ENCODE results near the gene SLC36A3. TPM values are rescaled to one million over a fixed set of nuclear protein-coding genes. Genes with fewer than 3 reads are reported as not detected.

Gene SLC36A3
- total and polyA plus RNA-seq, 2 of the 4 experiments (the other 2 are of a cell fraction), result not detected

- in situ Hi-C loops (cut with MboI; ENCODE audit: low sequenced_read_pairs), result no loop called here
- H3K27me3 ChIP-seq (ENCODE audit: control insufficient read depth, insufficient read depth, low read length), result peaks cover 10% of the 10 kb centered on the region
- no peak for TF ChIP-seq RAD21 (IDR thresholded peaks at IDR 0.05; ENCODE audit: low read length)
- TF ChIP-seq CTCF (conservative IDR thresholded peaks at IDR 0.05; ENCODE audit: low read depth, low read length), result no peak
- TF ChIP-seq SMC3 (IDR thresholded peaks at IDR 0.05; ENCODE audit: low read depth, low read length), result no peak
- no peak for TF ChIP-seq CHD1 (IDR thresholded peaks at IDR 0.05; ENCODE audit: low read depth, low read length)
- TF ChIP-seq MXI1 (IDR thresholded peaks at IDR 0.05; ENCODE audit: borderline replicate concordance, low read depth, low read length), result peak; percentile 42; the same call in 1 of the 2 replicates
- 0 out of 2 replicates have a peak, but pooled peaks have one; percentile 30 for TF ChIP-seq POLR2A (IDR thresholded peaks at IDR 0.05; ENCODE audit: low read depth, low read length)
- TF ChIP-seq BHLHE40 (IDR thresholded peaks at IDR 0.05; ENCODE audit: low read depth, low read length), result no peak
- TF ChIP-seq FOS (IDR thresholded peaks at IDR 0.05; ENCODE audit: low read depth, low read length), result no peak
- no peak for TF ChIP-seq ELK1 (IDR thresholded peaks at IDR 0.05; ENCODE audit: borderline replicate concordance, low read depth, low read length)
- TF ChIP-seq RFX5 (IDR thresholded peaks at IDR 0.05; ENCODE audit: low read depth, low read length), result no peak
- TF ChIP-seq CEBPB (IDR thresholded peaks at IDR 0.05; ENCODE audit: low read depth, low read length), result peak; percentile 92
- TF ChIP-seq USF2 (IDR thresholded peaks at IDR 0.05; ENCODE audit: low read depth, low read length), result peak; percentile 70
- peak; percentile 80; the same call in 1 of the 2 replicates for TF ChIP-seq MAZ (IDR thresholded peaks at IDR 0.05; ENCODE audit: borderline replicate concordance, low read depth, low read length)
Measured at GRCh38 chr5:151252762-151253604, 50.6 kb downstream of the SLC36A3 start, which contains the start of gene GM2A. Gene GM2A (plus strand): TSS chr5:151253185. CDS start chr5:151253217, 32 bp downstream.

More at GRCh38 chr5:151252762-151253604, 50.6 kb downstream of the SLC36A3 start, which contains the start of gene GM2A:
- no peak within 1 kb of the TSS for H2AK5ac ChIP-seq (ENCODE audit: low read depth, low read length)
- peak within 1 kb of the TSS; percentile 31 for H3K27ac ChIP-seq (ENCODE audit: insufficient read depth, low read length)
- no peak within 1 kb of the TSS for H2BK20ac ChIP-seq (ENCODE audit: low read depth, low read length)
- H3K23ac ChIP-seq (ENCODE audit: low read depth, low read length), result peak within 1 kb of the TSS; percentile 59; the same call in 1 of the 2 replicates
- peak within 1 kb of the TSS; percentile 94 for H2AFZ ChIP-seq (replicated peaks; ENCODE audit: low read length, poor library complexity)
- H3K4ac ChIP-seq (ENCODE audit: low read depth, low read length), result 0 out of 2 replicates have a peak within 1 kb of the TSS, but pooled peaks have one; percentile 11
- H2BK120ac ChIP-seq (ENCODE audit: low read depth, low read length), result no peak within 1 kb of the TSS
- H3K9ac ChIP-seq (ENCODE audit: low read depth, low read length), result peak within 1 kb of the TSS; percentile 69
- no peaks in the 10 kb centered on the region for H4K20me1 ChIP-seq (ENCODE audit: insufficient read depth, low read length)
- peak within 1 kb of the TSS; percentile 95 for H3K4me3 ChIP-seq (ENCODE audit: insufficient read depth, low read depth, low read length)
- peak within 1 kb of the TSS; percentile 55 for H3K18ac ChIP-seq (ENCODE audit: low read depth, low read length)
- POLR2A ChIA-PET (ENCODE audit: unreplicated experiment), result interaction anchor here (0.5 to 0.7 kb wide), 2 partner anchors 12 to 253 kb away, joined by 3 to 17 read pairs; no protein-coding TSS in a partner anchor
- DNase-seq, result peak; percentile 99
- peak within 1 kb of the TSS; percentile 33 for H2AK9ac ChIP-seq (replicated peaks; ENCODE audit: low read depth, low read length, poor library complexity)
- H3K4me1 ChIP-seq (ENCODE audit: control insufficient read depth, insufficient read depth, low read length), result no peaks in the 10 kb centered on the region; the same call in 1 of the 2 replicates
- peaks cover 0 to 5% of the 10 kb centered on the region in 2 experiments; a peak in 2 of 4 replicates for H3K79me1 ChIP-seq (ENCODE audit: low read depth in 1 of 2, low read length in 2 of 2)
- peak within 1 kb of the TSS; percentile 90 for H3K4me2 ChIP-seq (ENCODE audit: low read depth, low read length)
- peak within 1 kb of the TSS; percentile 37 for H4K5ac ChIP-seq (ENCODE audit: low read depth, low read length)
- H4K91ac ChIP-seq (ENCODE audit: insufficient read depth, low read depth, low read length), result no peak within 1 kb of the TSS
- no peaks in the 10 kb centered on the region for H3K36me3 ChIP-seq (ENCODE audit: control insufficient read depth, insufficient read depth, low read length)
- no peak within 1 kb of the TSS for H2BK15ac ChIP-seq (ENCODE audit: low read depth, low read length)
- H3K14ac ChIP-seq (replicated peaks; ENCODE audit: low read depth, low read length), result peak within 1 kb of the TSS; percentile 30; the same call in 1 of the 2 replicates
- no peak within 1 kb of the TSS; the same call in 1 of the 2 replicates for H3K56ac ChIP-seq (ENCODE audit: extremely low read depth, insufficient read depth, low read length)
- CTCF ChIA-PET, result interaction anchor here (0.7 to 2.0 kb wide), 4 partner anchors 10 to 25 kb away, joined by 3 to 8 read pairs (median 4); no protein-coding TSS in a partner anchor
- intact Hi-C loops (cut with micrococcal nuclease), result loop anchor here (2.0 to 5.0 kb wide), 2 partner anchors 451 to 520 kb away; no protein-coding TSS in a partner anchor
- 0% methylated on average over 5 of the region's 52 CpGs; no CpG with 5 or more reads in 1 of the 2 experiments for WGBS, 2 experiments (ENCODE audit: extremely low coverage in 2 of 2, insufficient read length in 1 of 2)
- dilution Hi-C loops (cut with HindIII; ENCODE audit: low sequenced_read_pairs, unreplicated experiment), result no loop called here
- no peaks in the 10 kb centered on the region for H3K9me3 ChIP-seq (ENCODE audit: control insufficient read depth, insufficient read depth, low read length)
- peak within 1 kb of the TSS; percentile 1 to 51; a peak in 1 of 4 replicates for H4K8ac ChIP-seq (ENCODE audit: low read depth in 2 of 2, low read length in 2 of 2)
- peak; percentile 96 for ATAC-seq (ENCODE audit: low read depth)
- H3K9me1 ChIP-seq (ENCODE audit: insufficient read depth, low read length), result peaks cover 5% of the 10 kb centered on the region; the same call in 1 of the 2 replicates
- peak within 1 kb of the TSS; percentile 35 for H2BK5ac ChIP-seq (ENCODE audit: low read depth, low read length, poor library complexity, severe bottlenecking)
- no TSS peak for BruUV-seq (replicated peaks)

Data from IMR-90 (cell line).